ENCODE data around the gene NBPF26.
"Not testable (repeated sequence)": the region's sequence is repeated elsewhere in the genome, so short reads cannot be mapped to it uniquely, and the experiment has no call there.

The NBPF26 gene
- total RNA-seq = 27.5 to 59.2 (median 49.9) reads per million in 4 experiments

DNA sequence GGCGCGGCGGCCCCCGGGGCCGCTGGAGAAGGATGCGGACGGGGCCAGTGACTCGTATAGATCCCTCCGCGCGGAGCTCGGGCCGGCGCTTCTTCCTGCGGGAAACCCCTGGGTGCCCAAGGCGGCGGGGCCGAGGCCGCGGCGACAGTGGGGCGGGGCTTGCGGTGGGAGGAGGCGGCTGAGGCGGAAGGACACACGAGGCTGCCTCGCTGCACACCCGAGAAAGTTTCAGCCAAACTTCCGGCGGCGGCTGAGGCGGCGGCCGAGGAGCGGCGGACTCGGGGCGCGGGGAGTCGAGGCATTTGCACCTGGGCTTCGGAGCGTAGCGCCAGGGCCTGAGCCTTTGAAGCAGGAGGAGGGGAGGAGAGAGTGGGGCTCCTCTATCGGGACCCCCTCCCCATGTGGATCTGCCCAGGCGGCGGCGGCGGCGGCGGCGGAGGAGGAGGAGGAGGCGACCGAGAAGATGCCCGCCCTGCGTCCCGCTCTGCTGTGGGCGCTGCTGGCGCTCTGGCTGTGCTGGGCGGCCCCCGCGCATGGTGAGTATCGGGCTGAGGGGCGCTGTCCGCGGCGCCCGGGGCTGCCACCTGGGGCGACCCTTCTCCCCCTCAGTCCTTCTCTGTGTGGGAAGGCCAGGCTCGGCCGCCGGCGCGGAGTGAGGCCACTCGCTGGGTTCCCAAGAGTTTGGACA, at the start of gene NBPF26:
NBPF26 (plus strand) TSS at position 231 of the 688 bp plus-strand sequence.
- peak; percentile 46 for DNase-seq

GRCh38 chr1:120680106-120680819, 43.5 kb upstream of the NBPF26 start:
- not testable (repeated sequence) for DNase-seq

DNA sequence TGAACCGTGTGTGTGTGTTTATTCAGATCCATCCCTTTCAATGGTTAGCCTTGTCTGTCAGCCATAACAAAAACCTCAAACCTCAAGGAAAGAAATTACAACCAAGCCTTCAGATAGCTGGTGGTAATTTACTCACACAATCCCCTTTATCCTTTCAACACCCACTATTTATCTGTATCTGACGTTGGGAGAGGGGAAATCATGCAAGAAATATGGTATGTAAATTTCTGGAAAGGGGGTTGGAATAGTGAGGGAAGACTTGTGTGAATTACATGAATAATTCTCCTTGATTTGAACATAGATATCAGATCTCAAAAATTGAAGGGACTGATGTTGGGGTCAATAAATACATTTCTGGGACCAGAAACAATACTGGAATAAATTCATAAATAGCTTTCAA, 42.8 kb upstream of the NBPF26 start:
- not testable (repeated sequence) for DNase-seq

DNA sequence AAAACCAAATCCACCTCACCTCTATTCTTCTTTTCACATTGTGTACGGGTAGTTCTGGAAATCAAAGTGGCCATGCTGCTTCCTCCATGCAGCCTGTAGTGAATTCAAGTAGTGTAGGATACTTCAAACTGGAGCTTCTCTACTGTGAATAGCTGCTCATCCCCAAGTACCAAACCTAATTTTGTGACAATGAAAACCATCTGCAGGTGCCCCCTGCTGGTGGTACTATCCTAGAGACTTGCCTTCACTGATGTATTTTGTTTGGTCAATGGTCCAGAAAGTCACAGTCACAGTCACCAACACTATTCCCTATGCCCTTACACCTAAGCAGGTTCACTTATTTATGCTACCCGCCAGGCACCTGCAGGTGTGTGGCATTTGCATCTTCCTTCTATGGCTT, 39.3 kb upstream of the NBPF26 start:
- not testable (repeated sequence) for DNase-seq

DNA sequence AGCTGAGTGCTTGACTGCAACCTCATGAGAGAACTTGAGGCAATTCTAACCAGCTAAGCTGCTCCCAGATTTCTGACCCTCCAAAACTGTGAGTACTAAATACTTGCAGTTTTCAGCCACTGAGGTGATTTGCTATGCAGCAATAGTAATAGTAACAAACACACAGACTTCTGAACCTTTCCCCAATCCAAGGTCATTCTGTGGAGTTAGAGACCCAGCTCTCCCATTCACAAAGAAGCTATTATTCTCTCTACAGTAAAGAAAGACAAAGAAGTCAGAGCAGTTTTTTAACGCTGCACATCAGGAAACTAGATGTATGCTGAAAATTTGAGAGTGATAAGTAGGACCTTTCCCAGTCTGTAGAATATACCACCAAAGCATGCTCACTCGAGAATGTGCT, 38.1 kb upstream of the NBPF26 start:
- DNase-seq = not testable (repeated sequence)

GRCh38 chr1:120687250-120687649, 36.5 kb upstream of the NBPF26 start:
- DNase-seq = not testable (repeated sequence)

DNA sequence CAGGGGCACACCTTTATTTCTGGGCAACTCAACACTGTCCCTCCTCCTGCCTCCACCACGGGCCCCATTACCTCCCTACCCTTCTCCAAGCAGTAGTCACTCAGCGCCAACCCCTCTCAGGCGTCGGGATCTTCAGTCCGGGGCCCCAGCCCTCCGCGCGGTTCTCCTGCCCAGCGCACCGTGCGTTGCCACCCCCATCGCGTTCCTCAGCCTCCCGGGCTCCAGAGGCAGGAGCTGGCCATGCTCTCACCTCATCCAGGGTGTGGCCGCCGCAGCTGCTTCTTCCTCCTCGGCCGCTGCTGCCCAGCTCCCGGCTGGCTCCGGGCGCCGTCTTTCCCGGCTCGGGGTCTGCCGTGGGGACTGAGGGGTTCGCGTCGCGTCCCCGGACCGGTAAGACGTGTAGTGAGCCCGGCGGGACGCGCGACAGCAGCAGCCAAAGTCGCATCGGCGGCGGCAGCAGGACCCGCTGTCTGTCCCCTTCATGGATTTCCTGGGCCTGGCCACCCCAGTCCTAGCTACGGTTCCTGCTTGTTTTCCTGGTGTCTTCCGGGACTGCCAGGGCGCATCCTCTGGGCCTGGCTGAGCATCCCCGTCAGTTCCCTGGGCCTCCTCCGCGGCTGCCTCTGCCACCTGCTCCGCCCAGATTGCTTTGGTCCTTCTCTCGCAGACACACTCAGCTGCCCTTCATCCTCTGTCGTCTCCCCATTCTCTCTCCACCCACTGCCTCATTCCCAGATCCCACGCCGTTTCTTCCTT, 22.8 kb upstream of the NBPF26 start:
- DNase-seq = not testable (repeated sequence)

- DNase-seq = not testable (repeated sequence)
Observed at GRCh38 chr1:120723358-120723714, 409 bp upstream of the NBPF26 start.

DNA sequence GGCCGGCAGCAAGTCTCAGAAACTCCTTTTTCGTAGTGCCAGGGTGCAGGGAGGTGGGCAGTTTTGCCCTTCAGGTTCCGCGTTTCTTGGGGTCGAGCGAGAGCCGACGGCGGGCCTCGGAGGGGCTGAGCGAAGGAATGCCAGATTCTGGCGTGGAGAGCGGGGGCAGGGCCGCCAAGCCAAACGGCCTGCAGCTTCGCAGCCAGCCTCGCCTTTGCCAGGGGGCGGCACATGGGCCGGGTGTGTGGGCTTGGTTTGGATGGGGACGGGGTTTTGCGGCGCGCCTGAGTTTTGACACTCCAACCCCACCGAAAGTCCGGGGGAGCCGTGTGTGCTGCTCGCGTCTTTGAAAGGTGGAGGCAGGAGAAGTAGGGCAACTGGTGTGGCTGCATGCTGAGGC, 762 bp downstream of the NBPF26 start:
- not testable (repeated sequence) for DNase-seq

- DNase-seq = not testable (repeated sequence)
Observed at GRCh38 chr1:120728811-120729210, 5.1 kb downstream of the NBPF26 start.

DNA sequence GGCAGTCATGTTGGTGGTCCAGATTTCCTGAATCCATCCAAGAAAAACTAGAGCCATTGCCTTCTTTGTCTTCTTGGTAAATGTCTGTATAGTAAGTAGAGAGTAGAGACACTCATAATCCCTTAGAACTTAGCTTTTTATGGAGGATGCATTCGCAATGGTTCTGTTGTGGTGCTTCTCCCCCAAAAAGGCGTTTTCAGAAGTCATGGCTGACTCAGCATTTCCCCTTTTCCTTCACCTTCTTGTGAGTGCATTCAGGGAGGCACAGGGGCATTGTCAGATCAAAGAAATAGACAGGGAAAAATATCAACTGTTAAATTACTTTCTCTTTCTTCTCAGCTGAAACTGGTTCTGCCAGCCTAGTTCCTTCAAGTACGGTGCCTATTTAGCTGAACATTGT, 45.3 kb downstream of the NBPF26 start:
- DNase-seq = not testable (repeated sequence)

- not testable (repeated sequence) for DNase-seq
Observed at GRCh38 chr1:120805452-120805851, 81.7 kb downstream of the NBPF26 start.

DNA sequence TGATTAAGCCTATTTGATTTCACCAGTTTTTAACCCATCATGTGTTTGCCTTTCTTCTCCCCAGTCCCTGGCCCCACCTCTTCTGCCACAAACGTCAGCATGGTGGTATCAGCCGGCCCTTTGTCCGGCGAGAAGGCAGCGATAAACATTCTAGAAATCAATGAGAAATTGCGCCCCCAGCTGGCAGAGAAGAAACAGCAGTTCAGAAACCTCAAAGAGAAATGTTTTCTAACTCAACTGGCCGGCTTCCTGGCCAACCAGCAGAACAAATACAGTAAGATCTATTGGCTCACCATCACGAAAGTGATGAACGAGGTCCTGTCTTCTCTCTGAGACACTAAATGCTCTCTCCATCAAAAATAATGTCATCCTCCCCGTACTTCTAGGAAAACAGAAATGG, 88.1 kb downstream of the NBPF26 start:
- not testable (repeated sequence) for DNase-seq

- DNase-seq = not testable (repeated sequence)
Observed at GRCh38 chr1:120825051-120825450, 101.3 kb downstream of the NBPF26 start.

DNA sequence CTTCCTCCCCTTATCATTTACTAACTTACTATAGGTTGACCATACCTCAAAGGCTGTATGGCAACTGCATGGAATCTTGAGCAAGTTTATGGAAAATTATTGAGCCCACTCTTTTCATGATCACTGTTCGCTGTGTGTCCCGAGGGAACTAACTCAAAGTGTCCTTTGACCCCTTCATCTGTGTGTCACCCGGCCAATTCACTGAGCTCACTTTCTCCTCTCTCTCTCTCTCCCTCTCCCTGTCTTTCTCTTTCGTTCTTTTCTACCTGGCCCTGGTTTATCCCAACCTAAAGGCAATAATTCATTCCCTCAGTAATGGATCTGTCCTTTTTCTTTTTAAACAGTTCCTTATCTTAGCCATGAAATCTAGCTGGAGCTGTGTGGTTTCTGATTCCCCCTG, 102.9 kb downstream of the NBPF26 start:
- DNase-seq = not testable (repeated sequence)

- DNase-seq = peak; percentile 78
Observed at GRCh38 chr1:120844186-120844944, 120.6 kb downstream of the NBPF26 start.

DNA sequence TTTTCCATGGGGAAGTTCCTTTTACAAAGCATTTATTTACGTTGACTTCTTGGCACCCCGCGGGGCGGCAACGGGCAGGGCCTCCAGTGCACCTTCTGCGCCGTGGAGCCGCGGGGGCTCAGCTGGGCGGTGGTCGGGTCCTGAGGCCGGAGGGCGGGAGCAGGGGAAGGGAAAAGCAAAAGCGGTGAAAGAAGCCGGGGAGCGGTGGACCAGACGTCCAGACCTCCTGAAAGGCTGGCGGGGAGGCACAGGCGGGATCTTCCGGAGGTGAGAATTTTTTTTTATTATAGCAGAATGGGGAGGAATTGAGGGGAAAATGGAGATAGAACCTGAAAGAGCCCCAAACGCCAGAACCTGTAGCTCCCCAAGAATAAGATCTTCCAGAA, 121.2 kb downstream of the NBPF26 start:
- DNase-seq = not testable (repeated sequence)

DNA sequence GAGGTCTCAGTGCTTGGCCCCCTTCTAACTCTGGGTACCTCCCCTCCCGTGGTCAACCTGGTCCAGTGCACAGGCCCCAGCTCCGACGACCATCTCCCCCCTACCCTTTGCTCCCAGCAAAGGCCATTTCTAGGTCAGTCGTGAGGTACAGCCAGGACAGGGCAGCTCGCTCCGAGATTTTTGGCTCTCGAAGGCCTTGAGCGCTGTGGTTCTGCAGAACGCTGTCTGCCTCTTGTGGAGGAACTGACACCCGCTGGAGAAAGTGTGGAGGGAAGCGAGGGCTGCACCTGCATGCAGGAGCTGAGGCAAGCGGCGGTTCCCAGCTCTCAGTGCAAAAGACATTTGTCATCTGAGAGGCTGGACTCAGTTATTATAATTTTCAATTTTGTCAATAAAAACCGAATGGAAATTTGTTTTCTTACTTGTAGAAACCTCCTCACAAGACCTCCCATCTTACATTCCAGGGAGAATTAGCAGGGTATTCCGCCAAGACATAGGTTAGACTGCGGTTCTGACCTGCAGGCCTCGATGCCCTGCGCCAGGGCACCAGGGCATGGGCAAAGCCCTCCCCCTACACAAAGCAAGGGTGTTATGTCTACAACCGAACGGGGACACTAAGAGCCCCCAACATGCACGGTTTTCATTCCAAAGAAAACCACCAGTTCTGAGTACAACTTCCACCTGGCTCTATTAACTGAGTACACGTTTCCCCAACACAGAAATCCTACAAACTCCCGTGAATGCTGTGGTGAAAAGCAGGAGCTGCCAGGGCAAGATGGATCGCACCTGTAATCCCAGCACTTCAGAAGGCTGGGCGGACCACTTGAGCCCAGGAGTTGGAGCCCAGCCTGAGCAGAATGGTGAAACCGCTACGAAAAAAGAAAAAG, 125.9 kb downstream of the NBPF26 start:
- not testable (repeated sequence) for DNase-seq

DNA sequence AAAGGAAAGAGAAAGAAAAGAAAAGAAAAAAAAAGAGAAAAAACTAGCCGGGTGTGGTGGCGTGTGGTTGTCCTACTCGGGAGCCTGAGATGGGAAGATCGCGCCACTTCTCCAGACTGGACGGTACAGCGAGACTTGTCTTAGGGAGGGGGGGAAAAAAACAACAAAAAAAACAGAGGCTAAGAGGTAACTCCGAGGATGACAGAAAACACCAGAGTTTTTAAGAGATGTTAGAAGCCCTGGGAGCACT, 126.5 kb downstream of the NBPF26 start:
- DNase-seq = not testable (repeated sequence)

GRCh38 chr1:120850537-120851421, 127.0 kb downstream of the NBPF26 start:
- peak; percentile 75 for DNase-seq

DNA sequence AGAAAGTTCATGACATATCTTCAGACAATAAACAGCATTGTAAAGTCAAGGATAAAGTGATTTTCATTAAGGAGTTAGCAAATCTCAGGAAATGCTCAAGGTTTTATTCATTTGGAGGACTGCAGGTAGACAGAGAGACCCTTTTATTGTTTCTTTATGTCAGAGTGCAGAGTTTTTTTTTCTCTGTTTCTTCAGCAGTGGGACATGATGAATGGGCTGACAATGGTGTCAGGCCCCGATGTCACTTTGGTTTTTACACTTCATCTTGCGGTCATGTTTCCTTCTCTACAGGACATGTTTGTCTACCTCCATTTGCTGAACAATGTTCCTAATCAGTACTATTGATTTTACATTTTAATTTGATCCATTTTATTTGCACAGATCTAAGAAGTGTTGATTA, 134.4 kb downstream of the NBPF26 start:
- DNase-seq = not testable (repeated sequence)
